ENCODE measurements around the gene CRIP3.

Gene CRIP3

DNA sequence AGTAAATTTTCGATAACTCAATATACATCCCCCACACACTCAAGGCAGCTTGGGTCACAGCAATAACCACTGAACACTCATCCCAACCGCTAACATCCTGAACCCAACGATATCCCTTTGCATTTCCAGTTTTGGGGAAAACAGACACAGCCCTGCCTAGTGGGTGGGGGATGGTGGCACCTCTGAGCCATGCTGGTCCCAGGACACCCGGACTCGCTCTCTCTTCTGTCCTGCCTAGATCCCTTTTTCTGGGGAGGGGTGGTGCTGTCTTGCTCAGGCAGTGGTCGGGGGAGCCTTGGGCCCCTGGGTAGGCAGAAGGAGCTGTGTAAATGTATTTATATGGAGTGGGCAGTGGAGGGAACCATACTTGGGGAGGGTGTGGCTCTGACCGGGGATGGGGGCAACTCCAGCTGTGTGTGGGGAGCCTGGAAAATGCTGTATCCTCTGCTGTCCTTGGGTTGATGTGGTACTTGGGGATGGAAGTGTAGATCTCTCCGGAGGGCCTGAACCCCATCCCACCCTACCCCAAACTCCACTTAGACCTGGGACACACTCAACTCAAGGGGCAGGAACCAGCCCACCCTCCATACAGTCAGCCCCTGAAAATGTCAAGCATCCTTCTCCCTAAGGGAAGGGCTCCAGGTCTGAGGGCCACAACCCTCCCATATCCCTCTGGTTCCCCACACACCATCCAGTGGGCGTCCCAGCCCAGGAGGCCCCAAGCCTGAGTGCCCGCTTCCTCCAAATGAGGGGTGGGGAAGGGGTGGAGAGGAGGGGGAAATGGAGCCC, 34.3 kb downstream of the CRIP3 start:
- no peak for TF ChIP-seq CTCF (IDR thresholded peaks at IDR 0.05; ENCODE audit: low read length, missing control alignments)
- H3K4me3 ChIP-seq (replicated peaks; ENCODE audit: low read depth, low read length), result no peak overlapping the region
- no peak for DNase-seq (ENCODE audit: low read depth)

DNA sequence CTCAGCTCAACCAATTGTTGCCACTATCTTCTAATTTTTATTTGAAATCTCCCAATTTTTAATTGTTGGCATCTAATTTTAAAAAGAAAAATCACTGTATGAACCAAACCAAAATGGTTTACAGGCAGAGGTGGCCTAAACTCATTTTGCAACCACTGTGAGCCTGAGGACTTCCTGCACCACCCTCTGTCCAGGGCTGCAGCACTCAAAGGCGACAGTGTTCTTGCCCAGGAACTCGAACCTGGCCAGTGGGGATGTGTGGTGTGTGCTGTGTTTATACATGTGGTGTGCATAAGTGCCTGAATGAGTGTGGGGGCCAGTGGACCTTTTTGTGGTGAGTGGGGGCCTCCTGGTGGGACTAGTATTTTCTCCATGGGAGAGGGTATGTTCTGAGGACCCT, 34.9 kb downstream of the CRIP3 start:
- TF ChIP-seq CTCF (IDR thresholded peaks at IDR 0.05; ENCODE audit: low read length, missing control alignments), result no peak
- no peak for DNase-seq (ENCODE audit: low read depth)
- H3K4me3 ChIP-seq (replicated peaks; ENCODE audit: low read depth, low read length), result no peak overlapping the region

GRCh38 chr6:43271944-43272343, 36.7 kb downstream of the CRIP3 start:
- no peak for DNase-seq (ENCODE audit: low read depth)
- no peak overlapping the region for H3K4me3 ChIP-seq (replicated peaks; ENCODE audit: low read depth, low read length)
- TF ChIP-seq CTCF (IDR thresholded peaks at IDR 0.05; ENCODE audit: low read length, missing control alignments), result no peak

DNA sequence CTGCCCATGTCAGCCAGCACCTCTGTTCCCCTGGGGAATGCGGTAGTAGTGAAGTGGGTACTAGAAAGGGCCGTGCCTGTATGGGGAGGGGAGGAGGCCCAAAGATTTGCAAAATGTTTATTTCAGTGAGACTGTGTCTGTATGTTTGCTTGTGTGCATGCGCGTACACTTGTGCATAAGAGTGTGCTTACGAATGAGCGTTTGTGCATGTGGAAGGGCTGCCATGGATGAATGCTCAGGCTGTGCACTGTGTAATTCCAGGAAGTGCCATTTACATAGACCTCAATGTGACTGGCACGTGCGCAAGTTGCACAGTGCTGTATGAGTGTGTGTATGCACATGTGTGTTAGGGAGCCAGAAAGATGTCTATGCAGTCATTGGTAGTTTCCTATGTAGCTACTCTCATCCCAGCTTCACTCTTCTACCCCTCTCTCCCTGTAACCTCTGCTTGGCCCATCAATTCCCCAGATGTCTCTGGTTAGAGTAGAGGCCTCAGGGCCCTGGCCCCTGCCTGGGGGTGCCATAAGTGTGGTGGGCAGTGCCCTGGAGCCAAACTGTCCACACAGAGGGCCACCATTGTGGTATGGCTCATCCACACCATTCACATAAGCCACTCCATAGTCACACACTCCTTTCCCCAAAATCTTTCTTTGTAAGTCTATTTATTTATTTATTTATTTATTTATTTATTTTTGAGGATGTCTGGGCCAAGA, 37.4 kb downstream of the CRIP3 start:
- no peak for TF ChIP-seq CTCF (IDR thresholded peaks at IDR 0.05; ENCODE audit: low read length, missing control alignments)
- no peak for DNase-seq (ENCODE audit: low read depth)
- H3K4me3 ChIP-seq (replicated peaks; ENCODE audit: low read depth, low read length), result no peak overlapping the region

DNA sequence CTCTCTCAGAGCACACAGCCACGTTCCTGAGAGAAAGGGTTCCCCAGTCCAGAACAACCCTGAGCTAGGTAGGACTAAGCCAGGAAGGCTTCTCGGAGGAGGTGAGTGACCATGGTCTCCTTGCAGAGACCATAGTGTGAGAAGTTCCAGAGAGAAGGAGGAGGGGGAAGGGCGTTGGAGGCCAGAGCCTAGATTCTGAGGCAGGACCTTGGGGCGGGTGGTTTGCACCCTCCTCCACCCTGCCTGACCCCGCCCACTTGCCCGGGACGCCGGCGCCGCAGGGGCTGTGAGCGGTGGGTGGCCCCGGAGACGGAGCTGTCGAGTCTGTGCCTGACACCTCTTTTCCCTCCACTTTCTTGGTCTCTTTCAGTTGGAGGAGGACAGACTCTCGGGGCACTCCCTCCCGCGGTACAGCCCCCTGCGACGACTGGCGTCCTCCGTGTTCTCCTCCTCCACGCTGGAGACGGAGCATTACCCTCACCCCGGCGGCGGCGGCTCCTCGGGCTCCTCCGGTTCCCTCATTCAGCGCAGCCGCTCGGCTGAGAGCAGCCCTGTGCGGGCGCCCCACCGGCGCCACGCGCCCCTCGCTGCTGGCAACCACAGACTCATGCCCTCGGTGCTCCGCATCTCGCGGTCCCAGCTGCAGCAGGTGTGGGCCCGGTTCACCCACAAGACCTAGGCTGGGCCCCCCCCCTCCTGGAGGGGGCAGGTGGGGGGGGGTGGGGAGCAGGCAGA, 39.2 kb downstream of the CRIP3 start:
- TF ChIP-seq CTCF (IDR thresholded peaks at IDR 0.05; ENCODE audit: low read length, missing control alignments), result no peak
- H3K4me3 ChIP-seq (replicated peaks; ENCODE audit: low read depth, low read length), result peak overlapping the region; percentile 22
- no peak for DNase-seq (ENCODE audit: low read depth)

DNA sequence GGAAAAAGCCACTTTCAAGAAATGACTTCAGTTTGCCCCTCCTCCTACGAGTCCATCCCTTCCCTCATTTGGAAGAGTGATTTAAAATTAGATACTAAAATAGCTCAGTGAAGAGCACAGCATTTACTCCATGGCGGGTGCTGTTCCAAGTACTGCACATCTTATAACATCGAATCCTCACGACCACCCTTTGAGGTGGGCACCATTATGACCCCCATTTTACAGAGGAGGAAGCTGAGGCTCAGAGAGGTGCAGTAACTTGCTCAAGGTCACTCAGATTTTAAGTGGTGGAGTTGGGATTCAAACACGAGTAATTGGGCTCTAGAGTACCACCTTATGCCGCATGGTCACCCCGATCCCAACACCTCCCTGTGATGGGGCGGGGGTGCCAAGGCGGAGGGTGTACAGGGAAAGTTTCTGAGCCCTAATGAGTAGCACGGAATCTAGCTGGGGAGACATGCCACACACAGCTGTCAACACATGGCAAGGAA, 39.8 kb downstream of the CRIP3 start:
- no peak for DNase-seq (ENCODE audit: low read depth)
- no peak overlapping the region for H3K4me3 ChIP-seq (replicated peaks; ENCODE audit: low read depth, low read length)
- TF ChIP-seq CTCF (IDR thresholded peaks at IDR 0.05; ENCODE audit: low read length, missing control alignments), result no peak
